DMS 273 (cell line): ENCODE measurements around the gene PRXL2B.
"Not testable (repeated sequence)": the region's sequence is repeated elsewhere in the genome, so short reads cannot be mapped to it uniquely, and the experiment has no call there.

Source experiments
- DNase-seq: peaks from one replicate; lab custom pipeline; 2025; ENCODE audit not compliant: unreplicated experiment; lab: John Stamatoyannopoulos, UW

PRXL2B gene, protein sequence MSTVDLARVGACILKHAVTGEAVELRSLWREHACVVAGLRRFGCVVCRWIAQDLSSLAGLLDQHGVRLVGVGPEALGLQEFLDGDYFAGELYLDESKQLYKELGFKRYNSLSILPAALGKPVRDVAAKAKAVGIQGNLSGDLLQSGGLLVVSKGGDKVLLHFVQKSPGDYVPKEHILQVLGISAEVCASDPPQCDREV

DNA sequence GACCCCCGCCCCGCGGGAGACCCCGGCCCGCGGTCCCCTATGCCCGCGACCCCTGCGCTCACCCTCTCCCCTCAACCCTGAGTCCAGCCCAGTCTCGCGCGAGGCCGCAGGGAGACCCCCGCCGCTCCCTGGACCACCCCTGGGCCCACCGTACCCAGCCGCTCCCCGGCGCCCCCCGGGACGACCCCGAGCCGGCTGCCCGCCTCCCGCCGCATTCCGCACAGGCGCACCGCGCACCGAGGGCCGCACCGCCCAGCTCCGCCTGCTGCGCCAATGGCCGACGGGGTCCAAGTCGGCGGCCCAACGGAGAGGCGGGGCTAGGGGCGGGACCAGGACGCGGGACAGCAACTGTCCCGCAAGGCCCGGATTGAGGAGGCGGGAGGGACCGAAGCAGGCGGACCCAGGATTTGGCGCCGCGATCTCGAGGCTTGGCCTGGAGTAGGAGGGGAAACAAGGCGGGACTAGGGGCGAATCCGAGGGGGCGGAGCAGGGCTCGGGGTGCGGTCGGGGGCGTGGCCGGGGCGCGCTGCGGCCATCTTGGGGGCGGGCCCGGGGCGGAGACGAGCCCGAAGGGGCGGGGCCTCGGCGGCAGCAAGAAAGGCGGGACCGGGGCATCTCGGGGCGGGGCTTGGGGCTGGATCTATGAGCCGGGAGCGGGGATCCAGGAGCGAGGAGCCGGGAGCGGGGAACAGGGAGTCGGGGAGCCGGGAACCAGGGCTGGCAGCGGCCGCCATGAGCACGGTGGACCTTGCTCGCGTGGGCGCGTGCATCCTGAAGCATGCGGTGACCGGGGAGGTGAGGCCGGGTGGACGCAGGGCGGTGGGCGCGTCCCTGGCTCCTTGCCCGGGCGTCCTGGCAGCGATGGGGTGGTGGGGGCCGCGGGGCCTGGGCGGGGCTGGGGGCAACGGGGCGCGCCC, at the start of gene PRXL2B:
Gene PRXL2B (plus strand): TSS at position 624 of the 917 bp plus-strand sequence. CDS start 109 bp downstream, at position 733.
- DNase-seq = peak; percentile 99

DNA sequence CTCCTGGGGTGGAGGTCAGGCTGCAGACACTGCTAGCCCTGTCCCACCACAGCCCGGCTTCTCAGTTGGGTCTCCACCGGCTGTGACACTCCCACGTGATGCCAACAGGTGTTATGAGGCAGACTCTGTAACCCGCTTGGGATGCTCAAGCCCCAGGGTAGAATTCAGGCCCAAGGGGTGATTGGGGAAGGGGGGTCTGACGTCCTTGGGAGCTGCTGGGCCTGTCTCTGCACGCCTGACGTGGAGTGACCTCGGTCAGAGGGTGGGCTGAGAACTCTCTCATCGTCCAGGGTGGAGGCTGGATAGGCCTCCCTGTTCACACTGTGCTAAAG, 48.8 kb upstream of the PRXL2B start:
- DNase-seq = peak; percentile 45

DNA sequence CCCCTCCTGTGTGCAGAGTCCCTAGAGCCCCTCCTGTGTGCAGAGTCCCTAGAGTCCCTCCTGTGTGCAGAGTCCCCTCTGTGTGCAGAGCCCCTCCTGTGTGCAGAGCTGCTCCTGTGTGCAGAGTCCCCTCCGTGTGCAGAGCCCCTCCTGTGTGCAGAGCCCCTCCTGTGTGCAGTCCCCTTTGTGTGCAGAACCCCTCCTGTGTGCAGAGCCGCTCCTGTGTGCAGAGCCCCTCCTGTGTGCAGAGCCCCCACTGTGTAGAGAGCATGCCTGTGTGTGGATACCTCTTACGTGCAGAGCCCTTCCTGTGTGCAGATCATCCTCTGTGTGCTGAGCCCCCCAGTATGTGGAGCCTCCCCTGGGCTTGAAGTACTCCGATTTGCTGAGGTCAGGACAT, 48.2 kb upstream of the PRXL2B start:
- no peak for DNase-seq

GRCh38 chr1:2538872-2539271, 47.7 kb upstream of the PRXL2B start:
- DNase-seq = no peak

GRCh38 chr1:2539312-2539907, 47.2 kb upstream of the PRXL2B start:
- DNase-seq = peak; percentile 48

DNA sequence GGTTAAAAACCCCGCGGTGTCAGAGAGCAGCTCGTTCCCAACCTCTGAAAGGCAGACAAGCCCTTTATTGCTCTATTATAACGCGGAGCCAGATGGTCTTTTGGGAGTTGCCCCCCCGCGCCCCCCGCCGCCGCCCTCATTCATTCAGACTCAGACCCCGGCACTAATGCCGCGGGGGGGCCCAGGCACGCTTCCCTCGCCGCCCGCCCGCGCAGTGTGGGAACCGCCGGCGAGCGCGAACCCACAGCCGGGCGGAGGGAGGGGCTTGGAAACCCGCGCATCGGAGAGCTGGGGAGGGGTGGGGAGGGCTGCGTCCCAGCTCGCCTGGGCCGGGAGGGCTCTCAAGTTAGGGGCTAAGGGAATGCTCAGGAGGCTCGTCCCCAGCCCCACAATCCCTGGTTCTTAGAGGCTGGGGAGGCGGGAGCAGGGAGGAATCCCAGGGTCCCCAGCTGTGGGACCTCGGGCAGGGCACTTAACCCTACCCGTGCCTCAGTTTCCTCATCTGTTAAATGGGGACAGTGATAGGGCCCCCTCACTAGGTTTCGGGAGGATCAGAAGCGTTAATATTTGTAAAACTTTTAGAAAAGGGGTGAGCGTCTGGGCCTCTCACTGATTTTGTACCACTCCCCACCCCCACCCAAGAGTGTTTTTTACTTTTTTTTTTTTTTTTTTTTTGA, 45.6 kb upstream of the PRXL2B start:
- peak; percentile 71 for DNase-seq

- no peak for DNase-seq
These were observed 44.8 kb upstream of the PRXL2B start for GRCh38 chr1:2541619-2542245.

GRCh38 chr1:2542246-2542915, 44.2 kb upstream of the PRXL2B start:
- peak; percentile 45 for DNase-seq

DNA sequence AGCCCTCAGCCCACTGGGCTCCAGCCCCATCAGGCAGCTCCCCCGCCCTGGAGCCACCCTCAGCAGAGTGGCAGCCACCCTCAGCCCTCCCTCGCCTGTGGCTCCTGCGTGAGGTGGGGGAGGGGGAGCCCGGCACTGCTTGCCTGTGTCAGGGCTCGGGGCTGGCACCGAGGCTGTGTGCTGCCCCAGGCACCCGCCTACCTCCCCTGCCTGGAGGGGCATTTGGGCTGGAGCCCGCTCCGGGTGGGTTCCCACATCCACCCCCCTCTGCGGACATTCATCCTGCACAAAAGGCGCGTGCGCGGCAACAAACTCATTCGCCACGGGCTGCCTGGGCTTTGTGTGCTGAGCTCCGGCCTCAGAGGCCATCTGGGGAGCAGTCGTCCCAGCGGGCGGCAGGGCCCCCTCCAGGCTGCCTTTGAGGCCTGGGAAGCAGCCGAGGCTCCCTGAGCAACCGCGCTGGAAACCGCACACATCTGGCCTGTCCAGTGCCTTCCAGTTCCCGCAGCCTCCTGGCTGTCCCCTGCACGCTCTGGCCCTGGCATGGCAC, 43.0 kb upstream of the PRXL2B start:
- DNase-seq = peak; percentile 84

- DNase-seq = peak; percentile 57
These were observed 42.3 kb upstream of the PRXL2B start for GRCh38 chr1:2544093-2544874.

DNA sequence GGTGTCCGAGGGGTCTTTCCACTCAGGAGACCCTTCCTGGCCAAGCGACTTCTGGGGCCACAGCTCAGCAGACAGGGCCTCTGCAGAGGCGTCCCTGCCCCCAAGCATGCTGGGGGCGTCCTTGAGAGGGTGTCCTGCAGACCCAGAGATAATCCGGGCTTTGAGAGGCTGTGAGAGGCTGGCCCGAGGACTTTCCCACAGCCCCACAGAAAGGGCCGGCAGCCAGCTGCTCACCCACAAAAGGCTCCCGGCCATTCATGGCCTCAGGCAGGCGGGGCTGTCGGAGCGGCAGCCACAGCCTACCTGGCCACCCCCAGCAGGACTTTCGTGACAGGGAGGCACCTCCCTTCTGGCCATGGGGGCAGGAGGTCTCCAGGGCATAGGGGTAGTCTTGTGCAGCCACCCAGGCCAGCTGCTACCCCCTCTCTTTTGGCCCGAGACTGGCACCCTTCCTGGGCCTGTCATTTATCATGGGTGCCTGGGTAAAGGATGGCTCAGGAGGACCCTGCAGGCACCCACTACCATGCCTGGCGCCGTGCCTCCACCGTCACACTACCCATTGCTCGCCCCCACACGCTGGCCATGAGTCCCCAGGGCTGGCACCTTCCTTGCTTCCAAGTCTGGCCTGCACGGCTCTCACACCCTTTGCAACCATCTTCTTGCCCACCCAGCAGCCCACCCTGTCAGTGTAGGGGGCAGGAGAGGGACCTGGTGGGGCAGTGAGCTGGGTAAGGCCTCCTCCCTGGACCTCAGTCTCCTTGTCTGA, 41.5 kb upstream of the PRXL2B start:
- DNase-seq = no peak

DNA sequence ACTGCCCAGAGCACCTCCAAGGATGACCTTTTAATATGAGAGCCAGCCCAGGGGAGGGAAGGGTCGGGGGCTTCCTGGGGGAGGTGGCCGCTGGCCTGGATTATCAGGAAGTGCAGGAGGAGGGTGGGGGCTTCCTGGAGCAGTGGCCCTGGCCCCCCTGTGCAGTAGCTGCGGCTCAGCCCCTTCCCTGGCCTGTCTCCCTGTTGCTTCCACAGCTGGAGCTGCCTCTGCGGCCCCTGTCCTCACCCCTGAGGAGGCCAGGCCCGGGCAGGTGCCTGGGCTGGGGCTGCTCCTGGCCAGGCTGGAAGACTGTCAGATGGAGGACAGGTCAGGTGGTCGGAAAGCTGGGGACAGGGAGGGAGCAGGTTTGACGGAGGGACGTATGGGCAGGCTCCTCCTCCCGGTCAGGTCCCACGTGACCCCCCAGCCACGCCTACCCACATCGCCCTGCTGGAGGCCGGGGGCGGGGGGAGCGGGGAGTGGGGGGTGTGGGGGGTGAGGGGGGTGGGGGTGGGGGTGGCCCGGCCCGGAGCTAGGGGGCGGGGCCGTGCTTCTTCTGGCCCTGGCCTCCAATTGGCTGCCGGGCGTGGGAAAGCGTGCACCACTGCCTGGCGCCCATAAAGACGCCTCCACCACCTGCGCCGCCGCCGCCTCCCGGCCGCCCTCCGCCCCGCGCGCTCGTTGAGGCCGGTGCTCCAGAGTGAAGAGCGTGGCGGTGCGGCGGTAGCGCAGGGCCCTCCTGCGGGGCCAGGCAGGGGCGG, 40.6 kb upstream of the PRXL2B start:
- DNase-seq = peak; percentile 82

GRCh38 chr1:2546515-2547209, 39.9 kb upstream of the PRXL2B start:
- peak; percentile 79 for DNase-seq

- no peak for DNase-seq
These were observed 39.1 kb upstream of the PRXL2B start for GRCh38 chr1:2547210-2548067.

GRCh38 chr1:2548068-2548589, 38.4 kb upstream of the PRXL2B start:
- DNase-seq = peak; percentile 85

DNA sequence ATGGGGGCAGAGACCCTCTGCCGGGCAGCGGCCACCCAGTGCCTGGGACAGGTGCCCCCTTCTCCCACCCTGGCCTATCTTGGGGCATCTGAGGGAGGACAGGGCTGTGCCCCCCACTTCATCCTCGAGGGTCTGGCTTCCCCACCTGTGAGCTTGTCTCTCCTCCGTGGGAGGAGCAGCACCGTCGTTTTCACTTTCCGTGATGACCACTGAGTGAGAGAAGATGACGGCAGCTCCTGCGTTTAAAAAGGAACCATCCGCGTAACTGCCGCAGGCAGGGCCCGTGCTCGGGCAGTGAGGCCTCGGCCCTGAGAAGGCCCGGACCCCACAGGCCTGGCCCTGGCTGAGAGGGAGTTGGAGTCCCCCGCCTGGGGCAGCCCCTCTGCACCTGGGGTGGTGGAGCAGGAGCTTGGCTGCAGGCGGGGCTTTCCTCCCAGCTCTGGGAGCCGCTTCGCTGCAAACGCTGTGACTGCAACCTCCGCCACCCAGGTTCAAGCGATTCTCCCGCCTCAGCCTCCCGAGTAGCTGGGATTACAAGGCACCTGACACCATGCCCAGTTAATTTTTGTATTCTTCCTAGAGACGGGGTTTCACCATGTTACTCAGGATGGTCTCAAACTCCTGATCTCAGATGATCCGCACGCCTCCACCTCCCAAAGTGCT, 37.1 kb upstream of the PRXL2B start:
- DNase-seq = not testable (repeated sequence)
